Left ventricle myocardium inferior (tissue), 1 donor: Measurements from ENCODE around the gene SAG. TPM values are rescaled to one million over a fixed set of nuclear protein-coding genes. Genes with fewer than 3 reads are reported as not detected.
A peak's percentile ranks its signal among the peaks of the same experiment; 100 is the strongest.

Experiments used
- DNase-seq: peaks from one replicate; pipeline ENCODE4 v3.0.0-alpha.2; 2020
- H3K27ac ChIP-seq: fragments of 200-600 bp; replicated peaks from 2 replicates; pipeline ENCODE4 v1.8.0; 2021
- H3K27me3 ChIP-seq: fragments of 200-600 bp; 2 replicates; pipeline ENCODE4 v1.8.0; 2021; ENCODE audit warnings: low read depth
- H3K36me3 ChIP-seq: fragments of 200-600 bp; 2 replicates; pipeline ENCODE4 v1.8.0; 2021
- H3K4me1 ChIP-seq: fragments of 200-600 bp; 2 replicates; pipeline ENCODE4 v1.8.0; 2021
- H3K4me3 ChIP-seq: fragments of 200-600 bp; 2 replicates; pipeline ENCODE4 v1.8.0; 2021; ENCODE audit warnings: mild to moderate bottlenecking, moderate library complexity
- H3K9me3 ChIP-seq: fragments of 200-600 bp; replicated peaks from 2 replicates; pipeline ENCODE4 v1.8.0; 2021
- CTCF ChIP-seq: fragments of 200-600 bp; IDR thresholded peaks from 2 replicates; pipeline ENCODE4 v1.8.0; 2021; ENCODE audit warnings: antibody characterized with exemption, mild to moderate bottlenecking, borderline replicate concordance
- intact Hi-C: fragments of 100-400 bp; cut with micrococcal nuclease; formaldehyde crosslinking; loops from one replicate; pipeline ENCODE4 v1.11.0; 2022
- total RNA-seq: library from RNA; stranded (reverse); fragmentation: NEBNext Ultra II Directional; extraction: Animal tissue kit (Norgen Biotek cat#: 25700); gene quantifications from one replicate; pipeline ENCODE4 v1.2.1, GENCODE V29; 2021
- donor health status: DM: no; HTN: yes; CAD: no; lungs with severe emphysema.

SAG gene
- total RNA-seq, 1 donor from 2014 or later, result not detected

DNA sequence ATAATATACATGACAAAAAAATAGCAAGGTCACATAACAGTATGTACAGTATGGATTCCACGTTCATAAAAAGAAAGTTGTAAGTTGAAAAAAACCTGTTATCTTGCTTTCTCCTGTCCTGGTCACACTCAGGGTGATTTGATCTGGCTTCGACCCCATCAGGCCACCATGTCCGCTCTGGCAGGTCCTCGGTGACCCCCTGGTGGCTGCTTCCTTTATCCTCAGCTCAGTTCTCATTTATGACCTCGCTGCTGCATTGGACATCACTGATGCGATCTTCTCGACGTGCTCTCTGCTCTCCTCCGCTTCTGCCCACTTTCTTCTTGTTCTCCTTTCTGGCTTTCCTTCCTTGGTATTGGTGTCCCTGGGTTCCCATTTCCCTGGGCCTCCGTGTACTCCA, 76.4 kb downstream of the SAG start:
- intact Hi-C loops, result no loop called here
- Histone ChIP-seq H3K4me3 (no peak overlapping the region), H3K36me3 (no peaks in the 10 kb centered on the region), H3K4me1 (peaks cover 52% of the 10 kb centered on the region), H3K9me3 (no peaks in the 10 kb centered on the region), H3K27ac (peak overlapping the region; percentile 90), H3K27me3 (no peaks in the 10 kb centered on the region)
- no peak for DNase-seq
- no peak for TF ChIP-seq CTCF

DNA sequence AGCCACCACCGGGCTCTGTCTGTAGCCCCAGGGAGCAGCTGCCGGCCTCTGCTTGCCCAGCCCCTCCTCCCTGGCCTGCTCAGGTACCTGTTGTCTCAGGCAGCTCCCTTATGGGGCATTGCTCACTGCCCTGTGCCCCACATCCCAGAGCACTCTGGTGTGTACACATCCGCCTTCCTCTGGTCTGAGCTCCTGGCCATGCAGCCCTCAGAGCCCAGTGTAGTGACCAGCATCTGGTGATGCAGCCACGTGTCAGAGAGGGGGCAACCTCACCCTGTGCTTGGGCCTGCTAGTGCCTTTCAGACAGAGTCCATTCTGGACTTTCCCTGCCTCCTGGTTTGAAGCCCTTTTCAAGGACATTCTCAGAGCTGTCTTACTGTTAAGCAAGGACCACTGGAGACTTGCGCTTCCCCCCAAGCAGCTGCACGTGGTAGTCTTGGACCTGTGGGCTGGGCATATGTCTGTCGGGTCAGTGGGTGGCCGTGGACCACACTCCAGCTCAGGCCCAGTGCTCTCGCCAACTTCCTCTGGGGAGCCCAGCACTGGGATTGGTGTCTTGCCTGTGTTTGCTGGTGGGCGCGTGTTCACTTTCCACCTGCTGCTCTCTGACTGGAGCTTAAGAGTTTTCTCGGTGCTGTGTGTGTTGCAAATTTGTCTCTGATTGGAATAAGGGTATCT, 77.3 kb downstream of the SAG start:
- Histone ChIP-seq H3K27ac (peak overlapping the region; percentile 90), H3K4me1 (peaks cover 56% of the 10 kb centered on the region)

DNA sequence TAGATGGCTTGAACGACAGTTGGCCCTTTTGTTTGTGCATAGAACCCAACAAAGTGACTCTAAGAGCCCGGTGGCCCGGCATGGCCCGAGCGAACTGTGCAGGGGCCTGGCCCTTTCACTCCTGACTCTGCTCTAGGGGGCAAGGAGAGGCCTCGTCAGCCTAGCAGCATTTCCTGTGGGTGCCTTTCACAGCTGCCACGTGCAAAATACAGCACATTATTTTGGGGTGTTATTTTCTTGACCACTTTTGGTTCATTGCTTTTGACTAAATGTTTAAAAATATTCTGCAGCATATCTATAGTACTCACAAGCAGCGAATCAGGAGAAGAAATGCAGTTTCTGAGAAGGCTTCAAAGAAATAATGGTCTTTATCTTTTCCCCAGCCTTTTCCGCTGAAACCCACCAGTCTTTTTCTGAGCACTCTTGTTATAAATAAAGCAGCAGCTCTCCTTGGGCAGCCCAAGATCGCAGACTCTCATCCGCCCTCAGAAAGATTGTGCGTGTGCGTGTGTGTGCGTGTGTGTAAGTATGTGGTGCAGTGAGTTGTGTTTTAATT, 78.0 kb downstream of the SAG start:
- Histone ChIP-seq H3K27me3 (no peaks in the 10 kb centered on the region), H3K36me3 (peaks cover 4% of the 10 kb centered on the region), H3K4me1 (peaks cover 56% of the 10 kb centered on the region), H3K9me3 (no peaks in the 10 kb centered on the region), H3K27ac (peak overlapping the region; percentile 90), H3K4me3 (no peak overlapping the region)
- TF ChIP-seq CTCF, result no peak
- no peak for DNase-seq
- intact Hi-C loops, result no loop called here

More for the DNA sequence above, 77.3 kb downstream of the SAG start:
- intact Hi-C loops, result no loop called here
- Histone ChIP-seq H3K4me3 (no peak overlapping the region), H3K27me3 (no peaks in the 10 kb centered on the region), H3K9me3 (no peaks in the 10 kb centered on the region), H3K36me3 (no peaks in the 10 kb centered on the region)
- no peak for TF ChIP-seq CTCF
- DNase-seq, result no peak

- no peak overlapping the region for H3K4me3 ChIP-seq
- TF ChIP-seq CTCF, result no peak
- no peaks in the 10 kb centered on the region for H3K27me3 ChIP-seq
- peak overlapping the region; percentile 90 for H3K27ac ChIP-seq
- DNase-seq, result no peak
- H3K36me3 ChIP-seq, result peaks cover 5% of the 10 kb centered on the region
- peaks cover 56% of the 10 kb centered on the region for H3K4me1 ChIP-seq
- intact Hi-C loops, result no loop called here
- H3K9me3 ChIP-seq, result no peaks in the 10 kb centered on the region
These were observed 78.9 kb downstream of the SAG start for GRCh38 chr2:233386382-233387041.

DNA sequence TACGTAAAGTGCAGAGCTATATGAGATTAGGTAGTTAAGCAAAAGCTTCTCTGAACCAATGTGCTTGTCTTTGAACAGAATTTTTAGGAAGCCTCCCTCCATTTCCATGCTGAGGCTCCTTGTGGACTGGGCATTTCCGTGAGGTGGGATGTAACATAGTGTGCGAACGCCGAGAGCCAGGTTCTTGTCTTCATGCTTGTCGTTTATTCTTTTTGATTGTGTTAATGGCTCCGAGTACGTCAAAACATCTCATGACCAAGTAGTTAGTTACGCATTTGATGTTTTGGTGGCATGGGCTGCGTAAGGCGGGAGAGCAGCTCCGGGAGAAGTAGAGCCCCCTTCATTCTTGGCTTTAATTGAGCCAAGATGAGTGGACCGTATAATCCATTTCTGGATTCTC, 79.6 kb downstream of the SAG start:
- intact Hi-C loops, result no loop called here

More for the DNA sequence above, 79.6 kb downstream of the SAG start:
- DNase-seq, result no peak
- H3K4me3 ChIP-seq, result peak overlapping the region; percentile 41
- no peaks in the 10 kb centered on the region for H3K27me3 ChIP-seq
- H3K4me1 ChIP-seq, result peaks cover 56% of the 10 kb centered on the region
- peak overlapping the region; percentile 90 for H3K27ac ChIP-seq
- H3K9me3 ChIP-seq, result no peaks in the 10 kb centered on the region
- no peak for TF ChIP-seq CTCF
- H3K36me3 ChIP-seq, result peaks cover 5% of the 10 kb centered on the region
